ENCODE data around the gene ARMH3.

The ARMH3 gene

GRCh38 chr10:102055647-102056419 lies at the start of gene ARMH3:
ARMH3 (minus strand) TSS chr10:102056173; CDS start chr10:102040114, 16,059 bp downstream.
- TF ChIP-seq CTCF (conservative IDR thresholded peaks at IDR 0.05): no peak
- TF ChIP-seq ZFX (IDR thresholded peaks at IDR 0.05): peak; percentile 97
- H3K27ac ChIP-seq: peak within 1 kb of the TSS; percentile 96

- H3K27ac ChIP-seq: no peak overlapping the region
- TF ChIP-seq CTCF (conservative IDR thresholded peaks at IDR 0.05) (no peak), ZFX (IDR thresholded peaks at IDR 0.05) (no peak)
Measured at GRCh38 chr10:102102421-102102820, 46.4 kb upstream of the ARMH3 start.

- H3K27ac ChIP-seq: no peak overlapping the region
Measured at GRCh38 chr10:102101152-102101551, 45.2 kb upstream of the ARMH3 start.

GRCh38 chr10:102096449-102096848 lies 40.5 kb upstream of the ARMH3 start:
- H3K27ac ChIP-seq: no peak overlapping the region
- TF ChIP-seq CTCF (conservative IDR thresholded peaks at IDR 0.05) (no peak), ZFX (IDR thresholded peaks at IDR 0.05) (no peak)

More at GRCh38 chr10:102101152-102101551, 45.2 kb upstream of the ARMH3 start:
- no peak for TF ChIP-seq CTCF (conservative IDR thresholded peaks at IDR 0.05)
- TF ChIP-seq ZFX (IDR thresholded peaks at IDR 0.05): no peak

- TF ChIP-seq CTCF (conservative IDR thresholded peaks at IDR 0.05) (no peak), ZFX (IDR thresholded peaks at IDR 0.05) (no peak)
- H3K27ac ChIP-seq: no peak overlapping the region
Measured at GRCh38 chr10:102090772-102091171, 34.8 kb upstream of the ARMH3 start.

GRCh38 chr10:102086196-102086595 lies 30.2 kb upstream of the ARMH3 start:
- H3K27ac ChIP-seq: no peak overlapping the region
- TF ChIP-seq CTCF (conservative IDR thresholded peaks at IDR 0.05): no peak
- TF ChIP-seq ZFX (IDR thresholded peaks at IDR 0.05): no peak

- H3K27ac ChIP-seq: no peak overlapping the region
- TF ChIP-seq ZFX (IDR thresholded peaks at IDR 0.05) (no peak), CTCF (conservative IDR thresholded peaks at IDR 0.05) (no peak)
Measured at GRCh38 chr10:102085336-102085735, 29.4 kb upstream of the ARMH3 start.

Measured in C4-2B (cell line).